IMR-90 (cell line): Measurements from ENCODE around the gene RAI14. TPM values are rescaled to one million over a fixed set of nuclear protein-coding genes. Genes with fewer than 3 reads are reported as not detected.
"Not testable (repeated sequence)": the region's sequence is repeated elsewhere in the genome, so short reads cannot be mapped to it uniquely, and the experiment has no call there.

Experiments
- ATAC-seq: fragments of 200-7000 bp; cut with Tn5 transposase; 2 replicates; pipeline ENCODE4 v1.9.1; 2020; ENCODE audit warnings: low read depth, mild to moderate bottlenecking, moderate library complexity
- BruUV-seq: library from RNA; stranded (reverse); fragments of 400-500 nt; replicated peaks from 2 replicates; lab custom pipeline; 2021; lab: Mats Ljungman, UMichigan
- CTCF ChIA-PET: fragments of 300-600 bp; formaldehyde crosslinking; extraction: SDS; loops from one replicate; lab custom pipeline; 2021; ENCODE audit warnings: antibody characterized with exemption; lab: Yijun Ruan, JAX
- POLR2A ChIA-PET: fragments of 300-600 bp; sonication (Branson Sonifier 250); formaldehyde crosslinking; loops from one replicate; lab custom pipeline; 2022; ENCODE audit warnings: antibody characterized with exemption; ENCODE audit not compliant: unreplicated experiment; lab: Charles Lee
- DNase-seq: peaks from one replicate; pipeline ENCODE4 v3.0.0; 2013
- H2AFZ ChIP-seq: replicated peaks from 2 replicates; pipeline ENCODE3; 2013; ENCODE audit warnings: low read length, mild to moderate bottlenecking; ENCODE audit not compliant: poor library complexity
- H2AK5ac ChIP-seq: 2 replicates; pipeline ENCODE4 v1.6.1; 2013; ENCODE audit warnings: low read depth, low read length, inconsistent platforms
- H2AK9ac ChIP-seq: replicated peaks from 2 replicates; pipeline ENCODE3; 2013; ENCODE audit warnings: mild to moderate bottlenecking, low read depth, low read length, moderate library complexity; ENCODE audit not compliant: poor library complexity
- H2BK120ac ChIP-seq: 2 replicates; pipeline ENCODE4 v1.6.1; 2013; ENCODE audit warnings: low read depth, low read length, inconsistent platforms
- H2BK15ac ChIP-seq: 3 replicates; pipeline ENCODE4 v1.6.1; 2013; ENCODE audit warnings: low read depth, low read length, inconsistent platforms
- H2BK20ac ChIP-seq: 2 replicates; pipeline ENCODE4 v1.6.1; 2013; ENCODE audit warnings: low read depth, mild to moderate bottlenecking, inconsistent platforms, low read length, moderate library complexity
- H2BK5ac ChIP-seq: 2 replicates; pipeline ENCODE4 v1.6.1; 2013; ENCODE audit warnings: mild to moderate bottlenecking, low read depth, low read length, inconsistent platforms; ENCODE audit not compliant: poor library complexity, severe bottlenecking
- H3K14ac ChIP-seq: replicated peaks from 2 replicates; pipeline ENCODE4 v1.6.1; 2013; ENCODE audit warnings: low read depth, low read length, inconsistent platforms
- H3K18ac ChIP-seq: 2 replicates; pipeline ENCODE4 v1.6.1; 2013; ENCODE audit warnings: low read depth, low read length, control low read depth
- H3K23ac ChIP-seq: 2 replicates; pipeline ENCODE4 v1.6.1; 2013; ENCODE audit warnings: low read depth, low read length, inconsistent platforms
- H3K27ac ChIP-seq: 2 replicates; pipeline ENCODE4 v1.5.1; 2013; ENCODE audit warnings: mild to moderate bottlenecking, control low read depth, low read length; ENCODE audit not compliant: insufficient read depth
- H3K27me3 ChIP-seq: 2 replicates; pipeline ENCODE4 v1.6.1; 2013; ENCODE audit warnings: low read length; ENCODE audit not compliant: control insufficient read depth, insufficient read depth
- H3K36me3 ChIP-seq: 2 replicates; pipeline ENCODE4 v1.6.1; 2013; ENCODE audit warnings: low read length, mixed read lengths; ENCODE audit not compliant: control insufficient read depth, insufficient read depth
- H3K4ac ChIP-seq: 2 replicates; pipeline ENCODE4 v1.6.1; 2013; ENCODE audit warnings: low read depth, low read length, inconsistent platforms
- H3K4me1 ChIP-seq: 2 replicates; pipeline ENCODE4 v1.6.1; 2013; ENCODE audit warnings: low read length, mixed read lengths; ENCODE audit not compliant: control insufficient read depth, insufficient read depth
- H3K4me2 ChIP-seq: 2 replicates; pipeline ENCODE4 v1.6.1; 2013; ENCODE audit warnings: low read depth, mild to moderate bottlenecking, control low read depth, low read length, moderate library complexity
- H3K4me3 ChIP-seq: 2 replicates; pipeline ENCODE4 v1.5.1; 2013; ENCODE audit warnings: low read depth, mild to moderate bottlenecking, control low read depth, low read length, moderate library complexity; ENCODE audit not compliant: insufficient read depth
- H3K56ac ChIP-seq: 2 replicates; pipeline ENCODE4 v1.6.1; 2013; ENCODE audit warnings: low read length, inconsistent platforms; ENCODE audit not compliant: insufficient read depth; ENCODE audit errors: extremely low read depth
- H3K79me1 ChIP-seq, 2 experiments: 2 replicates each; pipeline ENCODE4 v1.6.1; 2013; ENCODE audit warnings: low read length in 2 of 2, inconsistent platforms in 1 of 2, low read depth in 1 of 2
- H3K9ac ChIP-seq: 2 replicates; pipeline ENCODE4 v1.6.1; 2013; ENCODE audit warnings: low read depth, low read length, control low read depth
- H3K9me1 ChIP-seq: 2 replicates; pipeline ENCODE4 v1.6.1; 2013; ENCODE audit warnings: low read length, inconsistent platforms; ENCODE audit not compliant: insufficient read depth
- H3K9me3 ChIP-seq: 2 replicates; pipeline ENCODE4 v1.6.1; 2013; ENCODE audit warnings: low read length; ENCODE audit not compliant: control insufficient read depth, insufficient read depth
- H4K20me1 ChIP-seq: 2 replicates; pipeline ENCODE4 v1.6.1; 2013; ENCODE audit warnings: low read length, inconsistent platforms; ENCODE audit not compliant: insufficient read depth
- H4K5ac ChIP-seq: 2 replicates; pipeline ENCODE4 v1.6.1; 2013; ENCODE audit warnings: mild to moderate bottlenecking, low read depth, low read length, control low read depth
- H4K8ac ChIP-seq, 2 experiments: 2 replicates each; pipeline ENCODE4 v1.6.1; 2013; ENCODE audit warnings: low read depth in 2 of 2, low read length in 2 of 2, control low read depth in 1 of 2, inconsistent platforms in 1 of 2
- H4K91ac ChIP-seq: 2 replicates; pipeline ENCODE4 v1.6.1; 2013; ENCODE audit warnings: low read depth, low read length, inconsistent platforms; ENCODE audit not compliant: insufficient read depth
- WGBS, 2 experiments: methylation state at CpG; one replicate each; pipeline versions ENCODE4 v1.1.5 to v1.1.7; 2013; ENCODE audit warnings: missing lambda C conversion rate in 2 of 2; ENCODE audit not compliant: insufficient read length in 1 of 2; ENCODE audit errors: extremely low coverage in 2 of 2; 5-methylcytosine and 5-hydroxymethylcytosine counted together
- dilution Hi-C: fragments of 300-500 bp; cut with HindIII; formaldehyde crosslinking; loops from one replicate; pipeline ENCODE4 v1.14.3; 2018; ENCODE audit warnings: low sequenced_read_pairs; ENCODE audit not compliant: unreplicated experiment
- in situ Hi-C: fragments of 300-500 bp; cut with MboI; formaldehyde crosslinking; loops from 3 replicates; pipeline ENCODE4 v1.14.3; 2019; ENCODE audit warnings: low sequenced_read_pairs, inconsistent platforms, mixed read lengths
- intact Hi-C: fragments of 100-400 bp; cut with micrococcal nuclease; formaldehyde crosslinking; loops from 2 replicates; pipeline ENCODE4 v1.10.0; 2022
- polyA plus RNA-seq, 3 experiments: library from polyadenylated mRNA; depleted of rRNA; stranded (reverse); fragments of >200 nt; gene quantifications; 2 replicates each; pipeline ENCODE4 v1.2.3, GENCODE V29; 2012; ENCODE audit warnings: low replicate concordance in 1 of 3
- total RNA-seq: library from RNA; depleted of rRNA; stranded (reverse); fragments of >200 nt; gene quantifications from 2 replicates; pipeline ENCODE4 v1.2.3, GENCODE V29; 2012
- TF ChIP-seq, protein P1 (sequence below): fragments of 150-350 bp; IDR thresholded peaks from 2 replicates; pipeline ENCODE4 v1.6.1; 2016; ENCODE audit warnings: low read depth, mild to moderate bottlenecking, low read length, moderate library complexity, borderline replicate concordance

The RAI14 gene
- total and polyA plus RNA-seq, 2 of the 4 experiments (the other 2 are of a cell fraction) = 221 to 267 TPM

DNA sequence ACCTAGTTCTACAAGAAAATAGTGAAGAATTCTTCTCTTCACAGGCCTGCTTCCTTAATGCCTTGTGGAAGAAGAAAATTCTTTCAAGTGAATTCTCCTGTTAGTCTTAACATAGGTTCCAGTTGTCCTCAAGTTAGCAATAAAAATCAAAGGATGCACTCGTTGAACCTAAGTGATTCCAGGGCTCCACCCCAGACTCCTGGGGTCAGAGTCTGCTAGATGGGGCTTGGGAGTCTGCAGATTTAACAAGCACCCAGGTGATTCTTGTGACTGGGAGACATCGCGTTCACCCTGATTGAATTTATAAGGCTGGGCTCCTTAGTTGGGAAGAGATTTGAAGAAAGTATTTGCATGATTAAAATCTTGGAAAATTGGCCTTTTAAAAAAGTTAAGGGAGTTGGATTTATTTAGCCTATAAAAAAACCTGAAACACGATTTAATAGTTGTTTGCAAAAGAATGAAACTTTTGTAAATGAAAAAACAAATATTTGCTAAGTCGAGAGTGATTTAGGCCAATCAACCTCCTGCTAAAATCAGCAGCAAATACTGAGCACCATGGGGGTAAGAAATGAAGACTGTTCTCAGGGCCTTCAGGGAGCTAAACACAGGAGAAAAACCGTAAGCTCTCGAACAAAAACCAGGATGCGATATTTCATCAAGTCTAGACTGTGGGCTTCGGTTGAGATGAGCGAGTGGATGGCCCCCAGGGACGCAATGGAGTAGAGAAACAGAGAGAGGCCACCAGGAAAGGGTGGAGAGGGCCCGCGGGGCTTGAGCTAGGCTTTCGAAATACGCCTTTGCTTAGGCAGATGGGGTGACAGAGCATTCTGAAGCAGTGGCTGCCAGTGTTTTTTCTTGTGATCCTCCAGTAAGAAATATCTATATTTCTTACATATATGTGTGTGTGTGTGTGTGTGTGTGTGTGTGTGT is 95.9 kb downstream of the RAI14 start:
- Histone ChIP-seq H4K5ac (no peak overlapping the region), H3K4me3 (no peak overlapping the region), H2AK9ac (no peak overlapping the region), H2AFZ (no peak overlapping the region), H3K9me1 (peaks cover 30% of the 10 kb centered on the region), H4K20me1 (peaks cover 96% of the 10 kb centered on the region), H3K56ac (no peak overlapping the region), H2BK5ac (no peak overlapping the region), H3K79me1 (peaks cover 31 to 85% of the 10 kb centered on the region in 2 experiments), H2AK5ac (no peak overlapping the region), H4K8ac (no peak overlapping the region), H4K91ac (no peak overlapping the region), H2BK15ac (no peak overlapping the region), H2BK120ac (no peak overlapping the region), H3K27ac (no peak overlapping the region), H3K9ac (no peak overlapping the region), H3K14ac (no peak overlapping the region), H3K9me3 (no peaks in the 10 kb centered on the region), H2BK20ac (no peak overlapping the region), H3K4me1 (peaks cover 23% of the 10 kb centered on the region), H3K36me3 (peaks cover 7% of the 10 kb centered on the region), H3K4me2 (no peak overlapping the region), H3K18ac (no peak overlapping the region), H3K27me3 (no peaks in the 10 kb centered on the region), H3K23ac (no peak overlapping the region), H3K4ac (no peak overlapping the region)
- in situ Hi-C loops (no loop called here), dilution Hi-C loops (no loop called here), intact Hi-C loops (no loop called here)
- ChIA-PET CTCF (no interaction called here), POLR2A (no interaction called here)
- 100% methylated on average over 4 of the region's 15 CpGs; no CpG with 5 or more reads in 1 of the 2 experiments for WGBS, 2 experiments
- no TSS peak for BruUV-seq
- DNase-seq = no peak
- TF ChIP-seq, protein P1, sequence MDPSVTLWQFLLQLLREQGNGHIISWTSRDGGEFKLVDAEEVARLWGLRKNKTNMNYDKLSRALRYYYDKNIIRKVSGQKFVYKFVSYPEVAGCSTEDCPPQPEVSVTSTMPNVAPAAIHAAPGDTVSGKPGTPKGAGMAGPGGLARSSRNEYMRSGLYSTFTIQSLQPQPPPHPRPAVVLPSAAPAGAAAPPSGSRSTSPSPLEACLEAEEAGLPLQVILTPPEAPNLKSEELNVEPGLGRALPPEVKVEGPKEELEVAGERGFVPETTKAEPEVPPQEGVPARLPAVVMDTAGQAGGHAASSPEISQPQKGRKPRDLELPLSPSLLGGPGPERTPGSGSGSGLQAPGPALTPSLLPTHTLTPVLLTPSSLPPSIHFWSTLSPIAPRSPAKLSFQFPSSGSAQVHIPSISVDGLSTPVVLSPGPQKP = no peak
- no peak for ATAC-seq

DNA sequence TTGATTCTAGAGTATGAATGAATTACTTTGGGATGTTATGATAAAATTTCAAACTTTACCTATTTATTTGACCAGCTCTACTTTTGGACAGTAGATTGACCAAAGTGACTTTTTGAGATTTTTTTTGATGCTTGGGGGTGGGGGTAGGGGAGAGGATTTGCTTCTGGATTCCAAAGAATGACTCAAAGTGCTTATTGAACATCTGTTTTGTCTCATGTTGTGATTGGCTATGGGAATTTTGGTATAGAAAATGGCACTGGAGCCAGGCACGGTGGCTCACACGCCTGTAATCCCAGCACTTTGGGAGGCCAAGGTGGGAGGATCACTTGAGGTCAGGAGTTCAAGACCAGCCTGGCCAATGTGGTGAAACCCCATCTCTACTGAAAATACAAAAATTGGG is 97.1 kb downstream of the RAI14 start:
- H3K27ac ChIP-seq, H2BK120ac ChIP-seq, in situ Hi-C loops, H3K27me3 ChIP-seq, BruUV-seq, H2AFZ ChIP-seq, H2AK9ac ChIP-seq, H3K14ac ChIP-seq, H3K4me2 ChIP-seq, intact Hi-C loops, H4K8ac ChIP-seq, H3K23ac ChIP-seq, ATAC-seq, H2BK20ac ChIP-seq, H3K4ac ChIP-seq, H3K9me3 ChIP-seq, POLR2A ChIA-PET, H4K5ac ChIP-seq, DNase-seq, H2BK5ac ChIP-seq, H3K4me3 ChIP-seq, H3K9ac ChIP-seq, H2BK15ac ChIP-seq, H3K18ac ChIP-seq, dilution Hi-C loops, H2AK5ac ChIP-seq, H3K56ac ChIP-seq, H4K91ac ChIP-seq: not testable (repeated sequence)
- Histone ChIP-seq H3K9me1 (peaks cover 29% of the 10 kb centered on the region), H3K79me1 (peaks cover 37 to 85% of the 10 kb centered on the region in 2 experiments), H4K20me1 (peaks cover 95% of the 10 kb centered on the region), H3K4me1 (peaks cover 22% of the 10 kb centered on the region), H3K36me3 (peaks cover 11% of the 10 kb centered on the region)
- CTCF ChIA-PET = interaction anchor here (1.2 kb wide), 1 partner anchor 266 kb away, joined by 5 read pairs; no protein-coding TSS in a partner anchor
- no CpG with 5 or more reads among the region's 2 CpGs for WGBS, 2 experiments
